ENCODE measurements around the gene ZNF324B. TPM values are rescaled to one million over a fixed set of nuclear protein-coding genes. Genes with fewer than 3 reads are reported as not detected.

ZNF324B gene
- polyA plus RNA-seq, 3 donors = 0.46 to 3.1 (median 0.82) TPM

- peak overlapping the region; percentile 86 to 95 for H3K4me3 Mint-ChIP-seq
- peak overlapping the region; percentile 94 to 99 (median 98) for H3K27ac Mint-ChIP-seq
- peak overlapping the region; percentile 88 for H3K4me2 ChIP-seq (replicated peaks; ENCODE audit: extremely low read depth, low read length, poor library complexity, severe bottlenecking)
- H3K27me3 ChIP-seq (ENCODE audit: control insufficient read depth in 2 of 2, insufficient read depth in 2 of 2, low read length in 2 of 2) = no peaks in the 10 kb centered on the region
- DNase-seq = no peak
- no peaks in the 10 kb centered on the region for H4K20me1 ChIP-seq (ENCODE audit: insufficient read depth, low read length)
- H3K36me3 ChIP-seq (replicated peaks in 1 of 2; ENCODE audit: control insufficient read depth in 1 of 2, insufficient read depth in 2 of 2, low read length in 2 of 2) = peaks cover 23 to 25% of the 10 kb centered on the region in 2 donors
- H3K9ac ChIP-seq (ENCODE audit: insufficient read depth, low read length, poor library complexity, severe bottlenecking) = peak overlapping the region; percentile 70
- H3K9me3 Mint-ChIP-seq = peaks cover 0 to under 1% (median 0%) of the 10 kb centered on the region in 7 donors
- intact Hi-C loops (cut with micrococcal nuclease) = no loop called here
- H3K36me3 Mint-ChIP-seq = peaks cover 32% of the 10 kb centered on the region in 2 donors
- peak overlapping the region; percentile 54 to 81 (median 68) for H3K4me3 ChIP-seq (replicated peaks in 1 of 3; ENCODE audit: low read depth in 2 of 3, low read length in 3 of 3)
- H3K9me3 ChIP-seq (replicated peaks in 1 of 2; ENCODE audit: control insufficient read depth in 1 of 2, insufficient read depth in 1 of 2, low read length in 2 of 2) = no peaks in the 10 kb centered on the region
- H3K27me3 Mint-ChIP-seq (ENCODE audit: low read depth in 3 of 3) = peaks cover 2 to 6% (median 2%) of the 10 kb centered on the region in 3 donors
- no peaks in the 10 kb centered on the region for H3K79me2 ChIP-seq (ENCODE audit: insufficient read depth, low read length)
- 20% methylated on average over 23 of the region's 27 CpGs for WGBS (ENCODE audit: insufficient coverage)
- H3K4me1 ChIP-seq (ENCODE audit: control insufficient read depth in 1 of 2, insufficient read depth in 2 of 2, low read length in 2 of 2) = peaks cover 14 to 21% of the 10 kb centered on the region in 2 donors
- H2AFZ ChIP-seq (ENCODE audit: insufficient read depth, low read depth, low read length, poor library complexity, severe bottlenecking) = peak overlapping the region; percentile 92
- H3K27ac ChIP-seq (ENCODE audit: low read depth in 1 of 2, low read length in 2 of 2) = peak overlapping the region; percentile 80 to 89
- H3K4me1 Mint-ChIP-seq = peaks cover 17% of the 10 kb centered on the region
- TF ChIP-seq, protein P1, sequence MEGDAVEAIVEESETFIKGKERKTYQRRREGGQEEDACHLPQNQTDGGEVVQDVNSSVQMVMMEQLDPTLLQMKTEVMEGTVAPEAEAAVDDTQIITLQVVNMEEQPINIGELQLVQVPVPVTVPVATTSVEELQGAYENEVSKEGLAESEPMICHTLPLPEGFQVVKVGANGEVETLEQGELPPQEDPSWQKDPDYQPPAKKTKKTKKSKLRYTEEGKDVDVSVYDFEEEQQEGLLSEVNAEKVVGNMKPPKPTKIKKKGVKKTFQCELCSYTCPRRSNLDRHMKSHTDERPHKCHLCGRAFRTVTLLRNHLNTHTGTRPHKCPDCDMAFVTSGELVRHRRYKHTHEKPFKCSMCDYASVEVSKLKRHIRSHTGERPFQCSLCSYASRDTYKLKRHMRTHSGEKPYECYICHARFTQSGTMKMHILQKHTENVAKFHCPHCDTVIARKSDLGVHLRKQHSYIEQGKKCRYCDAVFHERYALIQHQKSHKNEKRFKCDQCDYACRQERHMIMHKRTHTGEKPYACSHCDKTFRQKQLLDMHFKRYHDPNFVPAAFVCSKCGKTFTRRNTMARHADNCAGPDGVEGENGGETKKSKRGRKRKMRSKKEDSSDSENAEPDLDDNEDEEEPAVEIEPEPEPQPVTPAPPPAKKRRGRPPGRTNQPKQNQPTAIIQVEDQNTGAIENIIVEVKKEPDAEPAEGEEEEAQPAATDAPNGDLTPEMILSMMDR (IDR thresholded peaks at IDR 0.05) = no peak
Observed at GRCh38 chr19:58474997-58475713, 23.7 kb downstream of the ZNF324B start.

DNA sequence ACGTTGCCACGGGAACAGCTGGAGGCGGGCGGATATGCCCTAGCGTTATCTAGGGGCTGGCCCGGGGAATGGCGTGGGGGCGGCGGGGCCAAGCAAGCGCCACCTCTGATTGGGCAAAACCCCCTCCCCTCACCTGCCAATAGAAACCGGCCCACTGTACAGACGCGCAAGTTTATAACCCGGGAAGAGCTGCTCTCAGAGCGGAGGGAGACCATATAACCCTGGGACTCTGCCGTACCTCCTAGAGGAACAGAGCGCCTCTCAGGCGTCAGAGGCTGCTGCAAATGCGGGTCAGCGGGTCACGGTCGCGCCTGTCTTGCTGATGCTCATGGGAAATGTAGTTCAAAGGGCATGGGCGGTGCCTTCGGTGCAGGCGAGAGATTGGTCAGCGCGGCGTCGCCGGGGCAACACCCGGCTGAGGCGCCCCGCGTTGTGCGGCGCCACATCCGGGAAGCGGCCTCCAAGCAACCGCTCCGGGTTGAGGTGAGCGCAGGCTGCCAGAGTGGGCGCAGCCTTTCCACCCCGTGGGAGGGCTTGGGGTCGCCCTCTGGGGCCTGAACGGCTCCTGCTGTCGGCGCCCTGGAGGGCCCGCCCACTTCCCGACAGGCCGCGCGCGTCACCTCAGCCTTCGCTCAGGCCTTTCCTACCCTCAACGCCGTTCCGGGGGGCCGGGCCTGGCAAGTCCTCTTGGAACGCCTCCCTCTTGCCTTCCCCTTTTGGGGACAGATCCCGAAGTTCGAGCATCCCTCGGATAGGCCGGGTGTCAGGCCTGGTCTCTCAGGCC, 24.5 kb downstream of the ZNF324B start, which contains the start of gene ZNF446:
ZNF446 (plus strand) TSS at position 639 of the 784 bp plus-strand sequence. CDS start 867 bp downstream, outside the sequence.
- Histone ChIP-seq H3K4me2 (replicated peaks; ENCODE audit: extremely low read depth, low read length, poor library complexity, severe bottlenecking) (peak within 1 kb of the TSS; percentile 88), H3K36me3 (replicated peaks in 1 of 2; ENCODE audit: control insufficient read depth in 1 of 2, insufficient read depth in 2 of 2, low read length in 2 of 2) (peaks cover 20 to 23% of the 10 kb centered on the region in 2 donors), H3K79me2 (ENCODE audit: insufficient read depth, low read length) (no peaks in the 10 kb centered on the region), H3K27me3 (ENCODE audit: control insufficient read depth in 2 of 2, insufficient read depth in 2 of 2, low read length in 2 of 2) (no peaks in the 10 kb centered on the region), H2AFZ (ENCODE audit: insufficient read depth, low read depth, low read length, poor library complexity, severe bottlenecking) (peak within 1 kb of the TSS; percentile 92), H3K4me3 (replicated peaks in 1 of 3; ENCODE audit: low read depth in 2 of 3, low read length in 3 of 3) (peak within 1 kb of the TSS; percentile 54 to 81 (median 68)), H3K9me3 (replicated peaks in 1 of 2; ENCODE audit: control insufficient read depth in 1 of 2, insufficient read depth in 1 of 2, low read length in 2 of 2) (no peaks in the 10 kb centered on the region), H3K9ac (ENCODE audit: insufficient read depth, low read length, poor library complexity, severe bottlenecking) (peak within 1 kb of the TSS; percentile 70), H3K4me1 (ENCODE audit: control insufficient read depth in 1 of 2, insufficient read depth in 2 of 2, low read length in 2 of 2) (peaks cover 14 to 21% of the 10 kb centered on the region in 2 donors), H4K20me1 (ENCODE audit: insufficient read depth, low read length) (no peaks in the 10 kb centered on the region), H3K27ac (ENCODE audit: low read depth in 1 of 2, low read length in 2 of 2) (peak within 1 kb of the TSS; percentile 80 to 89)
- Mint-ChIP-seq H3K27ac (peak within 1 kb of the TSS; percentile 94 to 99 (median 98)), H3K4me1 (peaks cover 17% of the 10 kb centered on the region), H3K4me3 (peak within 1 kb of the TSS; percentile 86 to 95), H3K36me3 (peaks cover 24 to 27% of the 10 kb centered on the region in 2 donors), H3K9me3 (no peaks in the 10 kb centered on the region), H3K27me3 (ENCODE audit: low read depth in 3 of 3) (peaks cover 2 to 6% (median 2%) of the 10 kb centered on the region in 3 donors)
- DNase-seq = peak; percentile 93 to 94 (median 94)
- intact Hi-C loops (cut with micrococcal nuclease) = no loop called here
- 0% methylated on average over 60 of the region's 64 CpGs for WGBS (ENCODE audit: insufficient coverage)
- TF ChIP-seq, protein P1 (IDR thresholded peaks at IDR 0.05) = no peak

Measured in CD14-positive monocyte (primary cell).